HG02571 (cell line): ENCODE measurements around the gene BMP7.
"Not testable (repeated sequence)": the region's sequence is repeated elsewhere in the genome, so short reads cannot be mapped to it uniquely, and the experiment has no call there.

ENCODE experiments used
- ATAC-seq: cut with Tn5 transposase; IDR thresholded peaks from one replicate; pipeline ENCODE4 v1.9.1; 2021; ENCODE audit warnings: mild to moderate bottlenecking, moderate library complexity; ENCODE audit not compliant: unreplicated experiment

BMP7 gene

DNA sequence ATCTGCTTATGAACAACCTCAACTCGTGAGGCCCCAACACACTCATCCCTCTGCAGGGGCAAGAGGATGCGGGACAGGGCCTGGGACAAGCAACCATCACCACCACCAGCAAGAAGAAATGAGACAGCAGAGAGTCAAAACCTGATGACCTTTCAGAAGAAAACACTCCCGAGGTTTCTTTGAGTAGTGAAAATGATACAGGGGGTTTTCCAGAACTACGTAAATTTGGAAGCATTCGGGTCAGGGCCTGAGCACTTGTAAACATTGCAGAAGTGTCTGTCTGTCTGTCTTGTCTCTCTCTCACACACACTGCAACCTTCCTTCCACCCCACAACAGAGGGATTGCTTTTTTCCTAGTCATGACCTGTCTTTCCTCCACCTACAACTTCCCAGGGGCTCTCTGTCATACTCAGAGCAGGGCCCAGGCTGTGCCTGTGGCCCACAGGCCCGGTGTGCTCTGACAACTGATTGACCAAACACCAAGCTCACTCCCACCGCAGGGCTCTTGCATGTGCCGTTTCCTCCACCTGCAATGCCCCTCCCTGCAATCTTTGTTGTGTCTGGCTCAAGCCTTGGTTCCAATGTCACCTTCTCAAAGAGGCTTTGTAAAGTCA lies 90.9 kb downstream of the BMP7 start:
- ATAC-seq, result peak; percentile 46

GRCh38 chr20:57174737-57175136 lies 91.7 kb downstream of the BMP7 start:
- ATAC-seq, result no peak

DNA sequence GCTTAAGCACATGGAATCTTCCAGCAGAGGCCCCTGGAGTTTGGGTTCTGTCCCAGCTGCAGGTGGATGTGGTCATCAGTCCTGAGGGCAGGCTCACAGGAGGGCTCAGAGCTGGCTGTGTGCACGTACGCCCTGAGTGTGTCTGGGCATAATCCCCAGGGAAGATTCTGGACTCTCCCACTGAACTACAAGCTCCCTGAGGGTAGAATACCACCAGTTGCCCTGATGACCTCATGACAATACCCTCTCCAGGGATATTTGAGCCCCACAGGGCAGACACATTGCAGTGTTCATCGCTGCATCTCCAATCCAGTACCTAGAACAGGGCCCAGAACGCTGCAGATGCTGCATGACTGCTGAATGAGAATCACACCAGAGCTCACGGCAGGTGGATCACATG lies 92.5 kb downstream of the BMP7 start:
- ATAC-seq, result no peak

- no peak for ATAC-seq
These were observed 93.4 kb downstream of the BMP7 start for GRCh38 chr20:57173041-57173440.

DNA sequence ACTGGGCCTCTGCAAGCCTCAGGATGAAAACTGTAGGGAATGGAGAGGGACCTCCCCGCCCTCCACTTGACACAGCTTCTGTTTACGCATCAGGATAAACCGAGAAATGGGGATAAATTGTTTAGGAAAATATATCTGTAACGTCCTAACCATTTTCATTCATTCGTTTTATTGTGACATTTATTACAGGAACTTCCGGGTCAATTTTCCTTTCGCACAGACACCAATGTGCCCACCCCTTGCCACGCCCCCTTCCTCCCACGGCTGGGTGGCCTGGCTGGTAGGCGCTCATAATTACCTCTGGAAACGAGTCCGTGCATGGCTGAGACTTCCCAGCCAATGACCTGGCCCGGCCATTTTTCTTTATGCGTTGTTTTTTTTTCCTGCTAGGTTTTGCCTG lies 96.1 kb downstream of the BMP7 start:
- ATAC-seq, result no peak

GRCh38 chr20:57169162-57169561 lies 97.3 kb downstream of the BMP7 start:
- no peak for ATAC-seq

DNA sequence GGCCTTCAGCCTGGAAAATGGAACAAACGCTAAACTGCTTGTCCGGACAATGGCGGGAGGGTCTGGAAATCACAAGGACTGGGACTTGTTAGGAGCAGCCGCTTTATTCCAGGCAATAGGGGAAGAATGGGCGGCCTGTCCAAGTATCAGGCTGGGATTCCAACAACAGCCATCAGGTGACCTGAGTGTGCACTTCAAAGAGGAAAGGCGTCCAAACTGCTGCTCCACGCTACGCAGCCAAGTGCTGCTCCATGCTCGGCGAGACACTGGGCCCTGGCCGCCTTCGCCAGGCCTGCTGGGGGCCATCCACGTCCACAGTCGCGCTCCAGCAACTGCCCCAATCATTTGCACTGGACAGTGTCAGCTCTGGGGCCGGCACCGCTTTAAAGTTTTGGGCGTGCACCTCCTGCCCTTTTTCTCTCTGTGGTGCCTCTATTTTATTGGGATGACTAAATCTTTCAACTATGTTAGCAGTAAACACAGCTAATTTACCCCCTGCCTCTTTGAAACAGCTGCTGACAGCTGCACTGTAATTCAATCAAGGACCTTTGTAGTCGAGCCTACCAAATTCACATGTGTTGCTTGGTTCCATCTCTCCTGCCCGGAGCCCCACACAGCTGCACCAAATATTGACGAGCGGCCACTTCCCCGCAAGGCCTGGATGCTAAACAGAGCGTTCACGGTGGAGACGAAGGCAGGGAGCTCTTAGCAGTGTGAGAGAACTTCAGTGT lies 98.3 kb downstream of the BMP7 start:
- ATAC-seq, result no peak

DNA sequence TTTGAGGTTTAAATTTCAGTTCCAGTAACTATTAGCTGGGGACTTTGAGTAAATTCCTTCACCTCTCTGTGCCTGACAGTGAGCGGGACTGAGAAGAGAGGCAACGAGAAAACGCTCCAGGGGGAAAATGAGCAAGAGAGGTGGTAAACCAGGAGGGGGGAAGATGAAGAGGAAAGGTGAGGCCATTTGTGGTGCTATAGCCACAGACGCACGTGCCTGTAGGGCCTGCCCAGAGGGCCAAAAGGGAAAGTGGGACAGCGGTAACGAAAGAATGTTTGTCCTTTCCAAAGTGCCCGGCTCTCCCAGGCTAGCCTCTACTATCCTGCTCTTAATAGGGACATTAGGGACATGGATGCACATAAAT lies 99.2 kb downstream of the BMP7 start:
- ATAC-seq, result no peak

DNA sequence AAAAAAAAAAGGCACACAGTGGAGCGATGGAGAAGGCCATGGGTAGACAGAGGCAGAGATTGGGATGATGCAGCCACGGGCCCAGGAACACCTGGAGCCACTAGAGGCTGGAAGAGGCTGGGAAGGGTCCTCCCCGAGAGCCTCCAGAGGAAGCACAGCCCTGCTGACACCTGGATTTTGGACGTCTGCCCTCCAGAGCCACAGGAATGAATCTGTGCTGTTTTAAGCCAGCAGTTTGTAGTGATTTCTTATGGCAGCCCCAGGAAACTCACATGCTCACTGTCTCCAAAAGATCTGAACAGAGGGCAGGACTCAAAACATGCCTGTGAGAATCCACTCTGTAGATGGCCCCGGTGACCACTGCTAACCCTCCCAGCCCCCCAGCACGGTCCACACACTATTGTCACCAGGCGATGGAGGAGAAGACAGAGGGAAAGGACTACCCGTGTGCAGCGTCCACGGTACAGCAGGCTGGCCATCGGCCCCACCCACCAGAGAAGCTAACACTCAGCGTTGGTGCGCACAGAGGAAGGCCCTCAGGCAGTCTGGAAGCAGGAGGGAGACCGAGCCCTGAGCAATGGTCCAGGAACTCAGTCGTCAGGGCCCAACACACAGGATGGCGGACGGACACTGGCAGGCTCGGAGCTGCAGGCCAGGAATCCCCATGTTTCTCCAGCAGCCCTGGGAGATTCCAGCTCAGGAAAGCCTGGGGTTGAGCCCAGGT lies 99.7 kb downstream of the BMP7 start:
- ATAC-seq, result no peak

DNA sequence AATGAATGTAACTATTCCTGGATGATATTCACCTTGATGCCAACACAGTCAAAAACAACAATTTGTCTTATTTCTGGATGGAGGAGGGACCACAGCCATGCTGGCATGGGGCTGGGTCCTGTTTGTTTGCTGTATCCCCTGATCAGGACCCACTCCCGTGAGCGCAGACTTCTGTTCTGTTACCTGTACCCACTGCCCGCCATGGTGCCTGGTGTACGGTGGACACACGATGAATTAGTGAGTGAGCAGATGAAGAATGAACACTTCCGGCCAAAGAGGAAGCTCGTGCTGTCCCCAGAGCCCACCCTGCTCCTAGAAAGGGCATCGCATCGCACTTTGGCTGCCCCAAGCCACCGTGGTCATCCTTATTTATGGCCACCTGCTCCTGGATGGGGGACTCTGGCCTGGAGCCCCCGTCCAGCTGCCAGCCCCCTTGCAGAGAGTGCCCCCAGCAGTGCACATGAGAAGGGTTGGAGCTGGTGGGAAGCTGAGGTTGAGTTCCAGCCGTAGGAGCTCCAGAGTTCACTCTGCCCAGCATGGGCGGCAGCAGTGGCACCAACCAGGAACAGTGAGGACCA lies 100.9 kb downstream of the BMP7 start:
- ATAC-seq, result no peak

- ATAC-seq, result no peak
These were observed 101.6 kb downstream of the BMP7 start for GRCh38 chr20:57164872-57165271.

DNA sequence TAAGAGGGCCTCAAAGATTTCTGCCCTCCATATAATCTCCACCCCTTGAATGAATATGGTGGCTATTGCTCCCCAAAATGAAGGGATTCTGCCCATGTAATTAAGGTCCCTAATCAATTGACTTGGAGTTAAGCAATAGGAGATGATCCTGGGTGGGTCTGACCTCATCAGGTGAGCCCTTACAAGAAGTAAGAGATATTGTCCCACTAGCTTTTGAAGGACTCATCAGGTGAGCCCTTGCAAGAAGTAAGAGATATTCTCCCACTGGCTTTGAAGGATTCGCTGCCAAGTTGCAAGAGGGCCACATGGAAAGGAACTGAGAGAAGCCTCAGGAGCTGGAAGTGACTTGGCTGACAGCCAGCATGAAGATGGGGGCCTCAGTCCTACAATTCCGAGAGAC lies 103.4 kb downstream of the BMP7 start:
- ATAC-seq, result no peak

- ATAC-seq, result no peak
These were observed 104.1 kb downstream of the BMP7 start for GRCh38 chr20:57162362-57162652.

DNA sequence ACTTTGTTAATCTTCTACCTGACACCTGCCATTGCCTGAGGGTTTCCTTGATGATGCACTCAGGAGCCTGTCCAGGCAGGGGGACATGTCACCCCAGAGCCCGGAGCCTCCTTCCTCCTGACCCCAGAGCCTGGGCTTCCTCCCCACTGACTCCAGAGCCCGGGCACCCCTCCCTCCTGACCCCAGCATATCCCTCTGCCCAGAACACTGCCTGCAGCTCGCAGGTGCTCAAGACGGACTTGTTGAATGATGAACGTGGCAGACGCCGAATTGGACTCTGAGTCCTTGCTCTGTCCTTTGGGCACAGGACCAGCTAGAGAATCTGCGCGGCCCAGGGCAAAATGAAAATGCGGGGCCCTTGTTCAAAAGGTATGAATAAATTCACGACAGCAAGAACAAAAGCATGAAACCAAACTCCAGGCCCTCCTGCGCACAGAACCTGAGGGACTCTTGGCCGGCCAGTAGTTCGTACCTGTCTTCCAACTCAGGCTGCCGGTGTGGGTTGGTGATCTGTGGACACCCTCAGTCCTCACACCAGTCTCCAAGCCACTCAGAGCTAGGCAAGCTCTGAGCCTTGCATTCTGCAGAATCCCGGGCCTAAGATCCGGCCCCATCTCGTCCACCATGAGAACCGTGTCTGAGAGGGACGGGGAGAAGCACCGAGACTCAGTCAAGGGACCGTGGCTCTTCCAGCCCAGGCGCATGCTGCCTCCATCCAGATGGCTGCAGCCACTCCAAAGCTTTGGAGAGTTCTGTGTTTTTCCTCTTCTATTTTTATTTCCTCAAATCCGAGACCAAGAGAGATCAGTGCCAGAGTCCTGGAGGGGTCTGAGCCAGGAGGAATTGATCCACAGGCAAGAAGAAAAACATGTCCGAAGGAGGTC lies 104.7 kb downstream of the BMP7 start:
- ATAC-seq, result no peak

GRCh38 chr20:57160985-57161384 lies 105.5 kb downstream of the BMP7 start:
- ATAC-seq, result no peak

DNA sequence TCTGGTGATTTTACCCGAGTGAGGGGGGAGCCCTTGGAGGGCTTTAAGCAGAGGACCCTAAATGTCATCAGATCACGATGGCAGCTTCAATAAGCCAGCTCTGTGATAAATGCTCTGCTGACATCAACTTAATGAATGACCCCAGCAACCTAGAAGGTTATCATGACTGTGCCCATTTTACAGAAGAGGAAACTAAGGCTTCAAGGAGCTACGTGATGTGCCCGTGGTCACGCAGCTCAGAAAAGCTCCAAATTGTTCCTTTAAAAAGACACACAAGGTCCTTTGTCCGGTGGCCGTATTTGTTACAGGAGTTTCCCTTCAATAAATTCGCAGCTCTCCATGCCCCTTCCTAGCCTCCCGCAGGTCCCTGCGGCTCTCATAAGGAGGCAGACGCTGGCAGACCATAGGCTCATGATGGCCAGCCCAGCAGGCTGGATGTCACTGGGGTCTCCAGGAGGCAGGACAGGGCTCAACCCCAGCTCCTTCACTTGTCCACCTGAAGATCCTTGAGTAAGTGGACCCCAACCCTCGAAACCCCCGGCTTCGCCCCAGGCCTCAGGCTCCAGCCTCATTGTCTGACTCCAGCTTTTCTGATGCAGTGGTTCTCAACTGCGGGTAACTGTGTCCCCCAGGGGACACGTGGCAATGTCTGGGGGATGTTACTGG lies 106.4 kb downstream of the BMP7 start:
- ATAC-seq, result no peak

DNA sequence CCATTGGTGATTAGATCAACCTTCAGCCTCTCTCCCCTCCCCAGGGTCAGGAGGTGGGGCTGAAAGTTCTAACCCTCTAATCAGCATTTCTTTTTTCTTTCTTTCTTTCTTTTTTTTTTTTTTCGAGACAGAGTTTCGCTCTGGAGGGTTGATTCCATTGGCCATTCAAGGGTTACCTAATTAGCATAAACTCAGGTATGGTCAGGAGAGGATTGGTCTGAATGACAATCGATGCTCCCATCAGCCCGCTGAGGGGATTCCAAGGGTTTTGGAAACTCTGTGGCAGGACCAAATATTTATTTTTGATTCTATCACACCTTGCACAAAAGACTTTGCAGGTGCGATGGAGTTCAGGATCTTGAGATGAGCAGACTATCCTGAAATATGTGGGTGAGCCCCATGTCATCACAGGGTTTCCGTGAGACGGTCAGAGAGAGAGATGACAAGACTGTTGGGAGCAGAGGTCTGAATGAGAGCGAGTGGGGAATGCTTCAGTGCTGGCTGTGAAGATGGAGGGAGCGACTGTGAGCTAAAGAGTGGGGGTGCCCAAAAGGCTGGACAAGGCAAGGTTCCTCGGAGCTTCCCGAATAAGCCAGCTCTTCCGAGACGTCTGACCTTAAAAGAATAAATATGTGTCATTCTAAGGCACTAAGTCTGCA lies 107.1 kb downstream of the BMP7 start:
- ATAC-seq, result no peak

- no peak for ATAC-seq
These were observed 108.0 kb downstream of the BMP7 start for GRCh38 chr20:57158474-57158873.

DNA sequence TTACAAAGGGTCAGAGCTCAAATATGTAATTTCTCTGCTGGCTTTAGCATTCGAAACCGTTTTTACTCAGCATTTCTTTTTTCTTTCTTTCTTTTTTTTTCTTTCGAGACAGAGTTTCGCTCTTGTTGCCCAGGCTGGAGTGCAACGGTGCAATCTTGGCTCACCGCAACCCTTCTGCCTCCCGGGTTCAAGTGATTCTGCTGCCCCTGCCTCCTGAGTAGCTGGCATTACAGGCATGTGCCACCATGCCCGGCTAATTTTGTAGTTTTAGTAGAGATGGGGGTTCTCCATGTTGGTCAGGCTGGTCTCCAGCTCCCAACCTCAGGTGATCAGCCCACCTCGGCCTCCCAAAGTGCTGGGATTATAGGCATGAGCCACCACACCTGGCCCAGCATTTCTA lies 108.7 kb downstream of the BMP7 start:
- not testable (repeated sequence) for ATAC-seq

DNA sequence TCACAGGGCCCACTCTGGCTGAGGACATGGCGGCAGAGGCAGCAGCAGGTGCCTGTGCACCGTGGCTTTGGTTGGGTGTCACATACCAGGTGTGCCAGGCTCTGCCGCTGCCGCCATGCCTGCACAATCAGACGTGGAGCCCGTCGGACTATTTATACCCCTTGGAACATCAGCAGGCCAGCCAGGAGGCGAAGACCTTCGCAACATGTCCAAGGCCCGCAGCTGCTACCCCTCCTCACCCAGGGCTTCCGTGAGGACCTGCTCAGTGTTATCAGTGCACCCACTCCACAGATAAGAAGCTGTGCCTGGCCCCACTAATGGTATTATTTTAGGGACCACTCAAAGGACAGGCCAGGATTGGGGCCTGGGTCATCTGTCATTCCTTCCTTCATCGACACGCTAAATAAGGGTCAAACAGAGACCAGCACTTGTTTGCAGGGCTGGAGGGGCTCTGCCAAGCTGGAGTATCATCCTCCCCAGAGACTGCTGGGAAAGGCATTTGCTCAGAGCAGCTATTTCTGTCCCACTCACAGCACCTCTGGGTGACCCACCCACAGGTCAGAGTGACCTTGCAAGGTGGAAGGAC lies 109.2 kb downstream of the BMP7 start:
- ATAC-seq, result no peak
